B cell (primary cell): ENCODE data around the gene FGA. TPM values are rescaled to one million over a fixed set of nuclear protein-coding genes. Genes with fewer than 3 reads are reported as not detected.

Experiments
- ATAC-seq: fragments of 200-7000 bp; cut with Tn5 transposase; one replicate; pipeline ENCODE4 v1.10.0; 2021; ENCODE audit warnings: low read depth, mild to moderate bottlenecking, moderate number of reproducible peaks, moderate library complexity
- CTCF ChIA-PET: fragments of 350-600 bp; sonication (Branson Sonifier 250); formaldehyde crosslinking; loops from one replicate; lab custom pipeline; 2021; ENCODE audit warnings: antibody characterized with exemption, inconsistent platforms; lab: Charles Lee
- POLR2A ChIA-PET: fragments of 350-600 bp; sonication (Branson Sonifier 250); formaldehyde crosslinking; loops from one replicate; lab custom pipeline; 2021; ENCODE audit warnings: antibody characterized with exemption; lab: Charles Lee
- DNase-seq: peaks from one replicate; pipeline ENCODE4 v3.0.0; 2013
- H2AFZ ChIP-seq: 2 replicates; pipeline ENCODE4 v1.6.1; 2012; ENCODE audit warnings: mild to moderate bottlenecking, low read depth, low read length; ENCODE audit not compliant: insufficient read depth, poor library complexity, severe bottlenecking
- H3K27ac ChIP-seq, 2 donors: 1 replicate in 1 of 2; 2 replicates in 1 of 2; pipeline ENCODE4 v1.5.1; 2012 to 2013; ENCODE audit warnings: low read length in 2 of 2, mild to moderate bottlenecking in 2 of 2, moderate library complexity in 1 of 2
- H3K27me3 ChIP-seq, 4 experiments: fragments of 200-600 bp in 1 of 4; sonication (generic) in 1 of 4; replicated peaks in 1 of 4; 1 replicate in 2 of 4; 2 replicates in 2 of 4; pipeline versions ENCODE4 v1.6.1 to v1.7.0; 2013 to 2016; ENCODE audit warnings: low read length in 3 of 4, mild to moderate bottlenecking in 2 of 4, mixed read lengths in 1 of 4, moderate library complexity in 1 of 4; ENCODE audit not compliant: insufficient read depth in 4 of 4, control insufficient read depth in 3 of 4; ENCODE audit errors: control extremely low read depth in 1 of 4
- H3K36me3 ChIP-seq, 2 experiments: replicated peaks in 1 of 2; 1 replicate in 1 of 2; 2 replicates in 1 of 2; pipeline versions ENCODE4 v1.6.1 to v1.7.1; 2013; ENCODE audit warnings: low read length in 1 of 2; ENCODE audit not compliant: insufficient read depth in 2 of 2, control insufficient read depth in 1 of 2; ENCODE audit errors: control extremely low read depth in 1 of 2, extremely low read depth in 1 of 2
- H3K4me1 ChIP-seq, 2 donors: fragments of 200-600 bp in 1 of 2; sonication (generic) in 1 of 2; 1 replicate in 1 of 2; 2 replicates in 1 of 2; pipeline versions ENCODE4 v1.5.1 to v1.6.1; 2013 to 2017; ENCODE audit warnings: low read length in 2 of 2; ENCODE audit not compliant: control insufficient read depth in 2 of 2, insufficient read depth in 2 of 2
- H3K4me2 ChIP-seq: replicated peaks from 2 replicates; pipeline ENCODE3; 2012; ENCODE audit warnings: mild to moderate bottlenecking, low read depth, low read length; ENCODE audit not compliant: poor library complexity, severe bottlenecking
- H3K4me3 ChIP-seq, 5 experiments: fragments of 200-600 bp in 1 of 5; sonication (generic) in 1 of 5; 1 replicate in 3 of 5; 2 replicates in 2 of 5; pipeline versions ENCODE4 v1.5.1 to v1.7.0; 2011 to 2016; ENCODE audit warnings: low read length in 4 of 5, mild to moderate bottlenecking in 4 of 5, low read depth in 2 of 5, control low read depth in 1 of 5, moderate library complexity in 1 of 5; ENCODE audit not compliant: insufficient read depth in 1 of 5; ENCODE audit errors: control extremely low read depth in 1 of 5, extremely low read depth in 1 of 5
- H3K79me2 ChIP-seq: fragments of 200-600 bp; sonication (generic); one replicate; pipeline ENCODE4 v1.6.0; 2016; ENCODE audit warnings: low read length; ENCODE audit not compliant: control insufficient read depth, insufficient read depth
- H3K9ac ChIP-seq: fragments of 200-600 bp; sonication (generic); 2 replicates; pipeline ENCODE4 v1.6.1; 2017; ENCODE audit warnings: mild to moderate bottlenecking, low read length, moderate library complexity
- H3K9me3 ChIP-seq, 3 donors: one replicate each; pipeline versions ENCODE4 v1.6.1 to v1.7.1; 2013; ENCODE audit warnings: low read length in 2 of 3; ENCODE audit not compliant: control insufficient read depth in 2 of 3, insufficient read depth in 1 of 3; ENCODE audit errors: control extremely low read depth in 1 of 3
- H4K20me1 ChIP-seq: 2 replicates; pipeline ENCODE4 v1.6.0; 2012; ENCODE audit warnings: mild to moderate bottlenecking, low read length; ENCODE audit not compliant: insufficient read depth, control insufficient read depth, poor library complexity, severe bottlenecking
- H3K27ac Mint-ChIP-seq: one replicate; pipeline ENCODE4 v1.8.0; 2021; ENCODE audit warnings: mixed read lengths
- H3K27me3 Mint-ChIP-seq: one replicate; pipeline ENCODE4 v1.8.0; 2021; ENCODE audit warnings: mixed read lengths
- H3K4me1 Mint-ChIP-seq: one replicate; pipeline ENCODE4 v1.8.0; 2021; ENCODE audit warnings: mixed read lengths
- H3K4me3 Mint-ChIP-seq: one replicate; pipeline ENCODE4 v1.8.0; 2021; ENCODE audit warnings: mixed read lengths
- H3K9me3 Mint-ChIP-seq: one replicate; pipeline ENCODE4 v1.8.0; 2022; ENCODE audit warnings: mixed read lengths; ENCODE audit not compliant: insufficient read depth
- CTCF ChIP-seq: fragments of 200-600 bp; IDR thresholded peaks from one replicate; pipeline ENCODE4 v1.8.0; 2022; ENCODE audit warnings: antibody characterized with exemption, mild to moderate bottlenecking
- EZH2 ChIP-seq: IDR thresholded peaks from 2 replicates; pipeline ENCODE4 v1.6.1; 2012; ENCODE audit warnings: borderline replicate concordance, low read depth, mild to moderate bottlenecking, moderate library complexity, low read length; ENCODE audit not compliant: insufficient read depth, poor library complexity, severe bottlenecking
- WGBS: methylation state at CpG from one replicate; pipeline ENCODE4 v1.1.5; 2013; ENCODE audit warnings: missing lambda C conversion rate; ENCODE audit not compliant: insufficient coverage; 5-methylcytosine and 5-hydroxymethylcytosine counted together
- intact Hi-C: fragments of 100-400 bp; cut with micrococcal nuclease; formaldehyde crosslinking; loops from one replicate; pipeline ENCODE4 v1.10.0; 2022
- polyA plus RNA-seq: library from polyadenylated mRNA; depleted of rRNA; stranded (reverse); fragments of >200 nt; gene quantifications from 2 replicates; pipeline ENCODE4 v1.2.3, GENCODE V29; 2012
- total RNA-seq, 2 donors: library from RNA; stranded (reverse); fragments of 120-200 nt in 1 of 2; gene quantifications; 1 replicate in 1 of 2; 2 replicates in 1 of 2; pipeline versions ENCODE4 v1.2.3 to v1.2.4, GENCODE V29; 2013 to 2022

The FGA gene
- total and polyA plus RNA-seq, 2 donors (not counting 1 experiment from before 2014, with no cell fraction given) = not detected

- DNase-seq (no peak), ATAC-seq (no peak)
- H3K4me3 ChIP-seq = no peak within 1 kb of the TSS
- peaks cover 0 to 2% (median 0%) of the 10 kb centered on the region in 4 experiments for H3K27me3 ChIP-seq
- peaks cover 11% of the 10 kb centered on the region for H3K27me3 Mint-ChIP-seq
- H3K4me1 ChIP-seq = no peaks in the 10 kb centered on the region
- whole genome bisulfite sequencing = no CpG with 5 or more reads among the region's 2 CpGs
- ChIA-PET CTCF (interaction anchor here (15.7 kb wide), 1 partner anchor 58 kb away, joined by 357 read pairs; no protein-coding TSS in a partner anchor), POLR2A (no interaction called here)
- H3K4me3 Mint-ChIP-seq = no peak within 1 kb of the TSS
- no peaks in the 10 kb centered on the region for H3K9me3 Mint-ChIP-seq
- no peak within 1 kb of the TSS for H3K4me2 ChIP-seq
- H3K9ac ChIP-seq = no peak within 1 kb of the TSS
- no peaks in the 10 kb centered on the region for H3K9me3 ChIP-seq
- H3K36me3 ChIP-seq = no peaks in the 10 kb centered on the region
- TF ChIP-seq EZH2 = no peak
- no peak for TF ChIP-seq CTCF
- intact Hi-C loops = no loop called here
- H3K27ac ChIP-seq = no peak within 1 kb of the TSS
- H3K27ac Mint-ChIP-seq = no peak within 1 kb of the TSS
- H3K79me2 ChIP-seq = no peaks in the 10 kb centered on the region
- H3K4me1 Mint-ChIP-seq = no peaks in the 10 kb centered on the region
- H4K20me1 ChIP-seq = no peaks in the 10 kb centered on the region
- no peak within 1 kb of the TSS for H2AFZ ChIP-seq
These were observed 27.8 kb downstream of the FGA start, which contains the start of gene FGB for GRCh38 chr4:154562697-154563254. Gene FGB, plus strand, starts transcription at chr4:154563011. Its CDS starts 8 bp downstream, at chr4:154563019.

- Histone ChIP-seq H3K79me2 (no peaks in the 10 kb centered on the region), H3K4me1 (no peaks in the 10 kb centered on the region), H2AFZ (no peak overlapping the region), H4K20me1 (no peaks in the 10 kb centered on the region), H3K9ac (no peak overlapping the region), H3K4me3 (no peak overlapping the region), H3K27ac (no peak overlapping the region), H3K9me3 (no peaks in the 10 kb centered on the region), H3K27me3 (peaks cover 0 to 2% (median 0%) of the 10 kb centered on the region in 4 experiments), H3K36me3 (no peaks in the 10 kb centered on the region), H3K4me2 (no peak overlapping the region)
- intact Hi-C loops = no loop called here
- TF ChIP-seq CTCF (no peak), EZH2 (no peak)
- peaks cover 3% of the 10 kb centered on the region for H3K27me3 Mint-ChIP-seq
- POLR2A ChIA-PET = no interaction called here
- H3K27ac Mint-ChIP-seq = no peak overlapping the region
- H3K4me1 Mint-ChIP-seq = no peaks in the 10 kb centered on the region
- 92% methylated on average over 2 of the region's 4 CpGs for WGBS
- DNase-seq = no peak
- no peak overlapping the region for H3K4me3 Mint-ChIP-seq
- CTCF ChIA-PET = interaction anchor here (15.7 kb wide), 1 partner anchor 60 kb away, joined by 357 read pairs; no protein-coding TSS in a partner anchor
- no peaks in the 10 kb centered on the region for H3K9me3 Mint-ChIP-seq
- no peak for ATAC-seq
These were observed 29.7 kb downstream of the FGA start for GRCh38 chr4:154560824-154561231.
